ENCODE results near the gene FOXP2. TPM values are rescaled to one million over a fixed set of nuclear protein-coding genes. Genes with fewer than 3 reads are reported as not detected.

Gene FOXP2
- total RNA-seq, 1 donor from 2014 or later, result 7.6 TPM

DNA sequence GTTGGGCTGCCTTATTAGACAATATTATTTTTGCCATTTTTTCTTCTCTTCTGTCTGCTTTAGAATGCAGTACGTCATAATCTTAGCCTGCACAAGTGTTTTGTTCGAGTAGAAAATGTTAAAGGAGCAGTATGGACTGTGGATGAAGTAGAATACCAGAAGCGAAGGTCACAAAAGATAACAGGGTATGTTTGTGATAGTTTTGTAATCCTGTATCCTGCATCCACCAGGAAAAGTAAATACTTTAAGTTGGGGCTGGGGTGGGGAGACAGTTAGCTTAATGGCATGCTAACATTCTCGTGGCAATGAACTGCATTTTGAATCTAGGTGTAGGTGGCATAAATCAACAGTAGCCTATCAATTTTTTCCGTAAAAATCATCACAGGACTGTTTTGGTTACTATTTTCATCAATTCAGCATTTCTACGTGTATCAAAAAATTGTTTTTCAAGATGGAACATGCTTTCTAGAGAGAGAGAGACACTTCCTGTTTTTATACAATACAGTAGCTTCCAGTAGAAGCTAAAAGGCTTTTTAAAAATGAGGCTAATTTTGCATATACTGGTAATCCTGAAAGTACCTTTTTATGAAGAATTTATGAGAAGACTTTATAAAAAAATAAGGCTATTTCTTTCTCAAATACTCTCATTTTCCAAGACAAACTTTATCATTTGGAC is 247.5 kb downstream of the FOXP2 start:
- intact Hi-C loops (cut with DNase I), result no loop called here
- no peak overlapping the region for H3K27ac ChIP-seq

DNA sequence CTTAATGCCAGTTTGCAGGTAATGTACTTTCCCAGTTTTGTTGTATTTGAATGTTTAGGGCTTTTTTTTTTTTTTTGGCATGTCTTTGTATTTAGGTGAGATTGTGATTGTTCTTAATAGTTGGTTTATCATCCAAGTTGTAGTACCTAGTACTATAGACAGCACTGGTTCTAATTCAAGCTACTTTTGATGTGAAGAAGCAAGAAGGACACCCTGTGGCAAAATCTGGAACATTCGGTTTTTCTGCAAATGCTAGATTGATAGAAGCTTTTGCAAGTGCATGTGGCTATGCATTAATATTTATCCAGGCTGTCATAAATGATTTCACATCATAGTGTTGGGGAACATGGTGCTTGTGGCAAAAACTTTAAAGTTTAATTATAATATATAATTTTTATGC is 248.9 kb downstream of the FOXP2 start:
- ATAC-seq (no peak), DNase-seq (no peak)
- Histone ChIP-seq H3K4me1 (no peaks in the 10 kb centered on the region), H3K36me3 (no peaks in the 10 kb centered on the region), H3K9me3 (no peaks in the 10 kb centered on the region), H3K27ac (no peak overlapping the region), H3K4me3 (no peak overlapping the region), H3K27me3 (no peaks in the 10 kb centered on the region)
- intact Hi-C loops (cut with DNase I), result no loop called here
- TF ChIP-seq, protein P1, sequence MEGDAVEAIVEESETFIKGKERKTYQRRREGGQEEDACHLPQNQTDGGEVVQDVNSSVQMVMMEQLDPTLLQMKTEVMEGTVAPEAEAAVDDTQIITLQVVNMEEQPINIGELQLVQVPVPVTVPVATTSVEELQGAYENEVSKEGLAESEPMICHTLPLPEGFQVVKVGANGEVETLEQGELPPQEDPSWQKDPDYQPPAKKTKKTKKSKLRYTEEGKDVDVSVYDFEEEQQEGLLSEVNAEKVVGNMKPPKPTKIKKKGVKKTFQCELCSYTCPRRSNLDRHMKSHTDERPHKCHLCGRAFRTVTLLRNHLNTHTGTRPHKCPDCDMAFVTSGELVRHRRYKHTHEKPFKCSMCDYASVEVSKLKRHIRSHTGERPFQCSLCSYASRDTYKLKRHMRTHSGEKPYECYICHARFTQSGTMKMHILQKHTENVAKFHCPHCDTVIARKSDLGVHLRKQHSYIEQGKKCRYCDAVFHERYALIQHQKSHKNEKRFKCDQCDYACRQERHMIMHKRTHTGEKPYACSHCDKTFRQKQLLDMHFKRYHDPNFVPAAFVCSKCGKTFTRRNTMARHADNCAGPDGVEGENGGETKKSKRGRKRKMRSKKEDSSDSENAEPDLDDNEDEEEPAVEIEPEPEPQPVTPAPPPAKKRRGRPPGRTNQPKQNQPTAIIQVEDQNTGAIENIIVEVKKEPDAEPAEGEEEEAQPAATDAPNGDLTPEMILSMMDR (IDR thresholded peaks at IDR 0.05), result no peak

More for the DNA sequence above, 247.5 kb downstream of the FOXP2 start:
- TF ChIP-seq, protein P1 (IDR thresholded peaks at IDR 0.05), result no peak
- DNase-seq (no peak), ATAC-seq (no peak)
- H3K4me1 ChIP-seq, result no peaks in the 10 kb centered on the region
- H3K4me3 ChIP-seq, result no peak overlapping the region
- H3K36me3 ChIP-seq, result no peaks in the 10 kb centered on the region
- H3K9me3 ChIP-seq, result no peaks in the 10 kb centered on the region
- no peaks in the 10 kb centered on the region for H3K27me3 ChIP-seq

DNA sequence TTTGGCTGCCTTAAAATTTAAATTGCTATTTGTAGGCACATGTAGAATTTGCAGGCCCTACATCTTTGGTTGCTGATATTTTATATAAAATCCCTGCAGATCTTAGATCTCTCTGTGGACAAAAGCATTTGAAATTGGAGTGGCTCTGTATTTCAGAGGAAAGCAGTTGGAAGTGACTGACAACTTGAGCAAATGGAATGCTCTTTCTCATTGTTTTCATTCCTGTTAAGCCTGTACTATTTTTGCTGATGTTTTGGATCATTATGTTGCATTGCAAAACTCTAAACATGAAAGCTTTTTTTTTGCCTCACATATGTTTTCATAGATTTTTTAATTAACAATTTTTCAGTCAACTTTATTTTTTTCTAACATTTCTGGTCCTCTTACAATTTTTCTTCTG is 256.1 kb downstream of the FOXP2 start:
- Histone ChIP-seq H3K4me3 (no peak overlapping the region), H3K27ac (no peak overlapping the region), H3K9me3 (no peaks in the 10 kb centered on the region), H3K27me3 (no peaks in the 10 kb centered on the region), H3K4me1 (no peaks in the 10 kb centered on the region), H3K36me3 (no peaks in the 10 kb centered on the region)
- no peak for ATAC-seq
- no peak for DNase-seq
- intact Hi-C loops (cut with DNase I), result no loop called here
- TF ChIP-seq, protein P1 (IDR thresholded peaks at IDR 0.05), result no peak

DNA sequence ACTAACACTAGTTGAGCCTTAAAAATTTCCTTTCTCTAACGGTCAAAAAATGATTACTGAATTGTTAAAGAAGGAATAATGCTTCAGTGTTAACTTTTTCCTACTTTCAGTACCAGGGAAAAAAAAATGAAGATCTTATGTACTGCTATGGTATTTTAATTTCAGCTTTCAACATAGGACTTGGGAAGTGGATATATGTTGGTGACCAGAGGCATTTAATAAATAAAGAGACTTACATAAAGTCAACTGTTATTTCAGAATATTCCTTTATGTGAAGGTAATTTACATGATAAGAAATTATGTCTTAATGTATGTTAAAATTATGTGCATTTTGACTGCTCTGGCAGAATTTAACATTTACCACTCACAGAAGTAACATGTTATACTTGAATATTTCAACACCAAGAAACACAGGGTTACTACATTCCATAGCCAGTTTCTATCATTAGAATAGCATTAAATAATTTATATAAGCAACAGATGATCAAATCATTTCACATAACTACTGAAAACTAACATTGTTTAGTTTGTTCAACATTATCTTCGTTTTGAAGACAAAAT is 257.0 kb downstream of the FOXP2 start:
- H3K9me3 ChIP-seq, result no peaks in the 10 kb centered on the region
- DNase-seq (no peak), ATAC-seq (no peak)
- H3K27ac ChIP-seq, result no peak overlapping the region
- TF ChIP-seq, protein P1 (IDR thresholded peaks at IDR 0.05), result no peak
- no peak overlapping the region for H3K4me3 ChIP-seq
- intact Hi-C loops (cut with DNase I), result no loop called here
- H3K36me3 ChIP-seq, result no peaks in the 10 kb centered on the region
- H3K4me1 ChIP-seq, result no peaks in the 10 kb centered on the region
- no peaks in the 10 kb centered on the region for H3K27me3 ChIP-seq

DNA sequence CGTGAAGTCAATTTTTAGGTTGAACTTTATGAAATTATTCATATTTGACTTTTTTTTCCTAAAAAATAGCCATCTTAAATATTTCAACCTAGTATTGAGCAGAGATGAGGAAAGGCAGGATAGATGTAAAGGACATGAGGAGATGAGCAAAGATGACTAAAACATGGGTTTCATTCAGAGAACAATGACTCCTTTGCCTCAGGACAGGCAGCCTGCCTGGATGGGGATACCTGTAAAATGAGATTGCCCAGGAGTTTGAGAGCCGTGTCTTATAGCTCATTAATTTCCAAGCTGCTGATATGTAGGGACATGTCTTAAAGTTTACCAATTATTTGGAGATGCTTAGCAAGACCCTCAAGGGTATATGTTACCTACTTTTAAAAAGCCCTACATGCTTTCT is 263.5 kb downstream of the FOXP2 start:
- H3K4me1 ChIP-seq, result no peaks in the 10 kb centered on the region
- H3K9me3 ChIP-seq, result no peaks in the 10 kb centered on the region
- no peak for ATAC-seq
- no peak overlapping the region for H3K27ac ChIP-seq
- intact Hi-C loops (cut with DNase I), result no loop called here
- no peaks in the 10 kb centered on the region for H3K27me3 ChIP-seq
- H3K36me3 ChIP-seq, result no peaks in the 10 kb centered on the region
- no peak overlapping the region for H3K4me3 ChIP-seq
- no peak for DNase-seq
- TF ChIP-seq, protein P1 (IDR thresholded peaks at IDR 0.05), result no peak
